Renal pelvis (tissue), 4 donors: ENCODE data around the gene ARHGAP15. TPM values are rescaled to one million over a fixed set of nuclear protein-coding genes. Genes with fewer than 3 reads are reported as not detected.

Experiments
- DNase-seq: peaks from one replicate; pipeline ENCODE4 v3.0.0-alpha.2; 2013
- polyA plus RNA-seq, 3 donors: library from polyadenylated mRNA; unstranded; fragments of 120-200 nt; gene quantifications; one replicate each; pipeline ENCODE4 v1.2.1, GENCODE V29; 2013; ENCODE audit not compliant: insufficient read length in 3 of 3

The ARHGAP15 gene
- polyA plus RNA-seq, 3 donors = 3.9 to 4.5 (median 4.3) TPM

DNA sequence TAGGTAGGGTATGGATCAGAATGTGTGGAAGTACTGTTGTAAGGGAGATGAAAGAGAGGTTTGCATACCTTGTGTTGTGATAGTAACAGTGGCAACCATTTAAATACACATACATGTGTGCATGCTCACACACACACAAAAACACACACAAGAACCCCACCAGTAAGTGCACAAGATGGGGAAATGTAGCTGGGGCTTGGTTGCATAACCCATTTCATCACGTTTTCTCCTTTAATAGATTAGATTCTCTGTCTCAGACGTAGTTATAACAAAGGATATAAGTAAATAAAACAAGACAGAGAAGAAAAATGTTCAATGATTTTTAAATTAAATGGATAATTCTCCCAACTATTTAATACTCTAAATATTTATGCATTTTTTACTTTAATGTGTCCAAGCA lies 13.4 kb downstream of the ARHGAP15 start:
- DNase-seq = no peak

- no peak for DNase-seq
Measured at GRCh38 chr2:143144813-143145455, 15.7 kb downstream of the ARHGAP15 start.

DNA sequence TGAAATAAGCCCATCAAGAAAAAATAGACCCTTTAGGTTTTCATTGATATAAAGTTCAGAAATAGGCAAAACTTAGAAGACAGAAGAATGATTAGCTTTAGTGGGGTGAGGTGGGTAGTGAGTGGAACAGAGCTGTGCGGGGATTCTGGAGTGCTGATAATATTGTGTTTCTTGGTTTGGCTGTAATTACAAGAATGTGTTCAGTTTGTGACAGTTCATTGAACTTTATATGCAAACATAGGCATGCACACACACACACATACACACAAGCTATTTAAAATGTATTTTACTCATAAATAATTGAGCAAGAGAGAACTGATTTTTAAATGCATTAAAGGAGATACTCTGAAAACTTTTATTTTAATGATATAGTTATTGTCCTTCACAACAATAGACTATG lies 17.1 kb downstream of the ARHGAP15 start:
- no peak for DNase-seq

- DNase-seq = no peak
Measured at GRCh38 chr2:143146815-143147530, 17.8 kb downstream of the ARHGAP15 start.

DNA sequence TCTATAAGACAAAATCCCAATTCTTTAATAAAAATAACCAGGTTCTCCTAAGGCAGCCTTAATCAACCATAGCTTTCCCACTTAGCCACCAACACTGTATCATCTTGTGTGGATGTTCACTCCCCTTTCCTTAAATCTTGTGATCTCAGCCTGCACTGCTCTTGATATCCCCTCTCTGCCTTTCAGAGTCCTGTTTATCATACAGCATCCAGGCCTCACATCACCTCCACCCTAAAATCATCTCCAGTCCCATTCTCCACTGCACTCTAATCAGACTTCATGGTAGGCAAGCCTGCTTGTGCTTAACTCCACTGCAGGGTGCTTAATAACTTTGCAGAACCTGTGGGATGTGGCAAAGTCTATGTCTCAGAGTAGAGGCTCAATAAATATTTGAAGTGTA lies 18.8 kb downstream of the ARHGAP15 start:
- DNase-seq = no peak

GRCh38 chr2:143148757-143149156 lies 19.5 kb downstream of the ARHGAP15 start:
- DNase-seq = no peak

- DNase-seq = no peak
Measured at GRCh38 chr2:143150287-143150686, 21.1 kb downstream of the ARHGAP15 start.

GRCh38 chr2:143151111-143151752 lies 22.0 kb downstream of the ARHGAP15 start:
- DNase-seq = no peak

DNA sequence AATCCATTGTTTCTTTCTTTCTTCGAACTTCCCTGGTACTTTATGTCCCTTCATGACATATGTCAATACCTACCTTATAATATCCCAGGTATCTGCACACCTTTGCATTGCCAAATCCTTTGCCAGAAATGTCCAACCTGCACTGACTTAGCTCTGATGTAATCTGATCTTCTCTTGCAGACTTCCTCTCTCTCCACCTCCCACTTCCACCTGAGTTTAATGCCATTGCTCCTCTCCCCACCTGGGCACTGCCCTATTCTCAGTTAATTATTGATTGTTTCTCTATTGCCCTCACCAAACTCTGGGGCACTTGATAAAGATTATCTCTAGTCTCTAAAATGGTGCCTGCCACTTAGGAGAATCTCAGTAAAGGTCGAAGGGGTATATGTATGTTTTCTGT lies 23.0 kb downstream of the ARHGAP15 start:
- DNase-seq = no peak

DNA sequence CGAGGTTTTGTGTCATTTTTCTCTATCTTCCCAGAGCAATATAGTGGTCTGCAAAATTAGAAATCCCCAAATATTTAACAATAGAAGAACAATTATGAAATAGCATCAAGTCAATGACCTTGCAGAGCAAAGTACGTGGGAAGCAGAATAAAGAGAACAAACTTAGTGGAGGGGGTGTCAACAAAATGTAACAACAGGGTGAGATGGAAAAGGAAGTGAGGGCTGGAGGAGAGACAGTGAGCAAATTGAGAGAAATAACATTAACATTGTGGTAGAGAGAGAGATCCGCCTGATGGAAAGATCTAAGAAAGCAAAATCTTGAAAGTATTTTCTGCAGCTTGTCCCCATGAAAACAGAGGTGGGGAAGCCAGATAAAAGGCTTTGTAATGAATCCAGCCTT lies 23.4 kb downstream of the ARHGAP15 start:
- no peak for DNase-seq

DNA sequence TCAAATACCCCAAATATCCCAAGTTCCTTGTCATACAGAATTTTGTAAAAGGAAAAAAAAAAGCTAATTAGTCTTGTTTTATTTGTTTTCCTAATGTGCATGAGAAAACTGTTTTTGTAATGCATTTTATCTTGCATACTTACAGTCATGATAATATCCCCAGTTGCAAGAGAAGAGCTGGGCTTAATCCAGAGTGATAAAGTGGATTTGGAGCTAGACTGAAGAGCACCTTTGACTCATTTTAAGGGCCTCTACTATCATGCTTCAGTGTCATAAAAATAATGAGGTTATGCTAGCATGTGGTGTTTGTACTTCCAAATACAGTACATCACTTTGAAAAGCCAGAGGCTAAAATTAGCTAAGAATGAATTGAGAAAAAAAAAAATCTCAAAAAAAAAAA lies 26.4 kb downstream of the ARHGAP15 start:
- DNase-seq = no peak

DNA sequence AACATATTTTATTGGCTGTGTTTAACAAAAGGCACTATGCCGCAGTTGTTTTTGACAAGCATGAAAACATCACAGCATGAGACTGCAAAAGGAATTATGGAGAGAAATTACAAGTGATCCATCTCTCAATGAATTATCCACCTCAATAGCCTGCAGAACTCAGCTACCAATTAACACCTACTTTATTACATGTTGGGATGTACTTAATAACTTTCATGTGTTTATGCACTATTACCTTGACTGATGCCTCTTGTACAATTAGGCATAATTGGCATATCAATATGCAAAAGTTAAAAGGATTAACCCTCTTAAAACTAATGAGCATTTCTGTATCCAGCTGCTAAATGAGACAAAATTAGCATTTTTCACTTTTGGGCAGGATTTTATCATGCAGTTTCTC lies 27.8 kb downstream of the ARHGAP15 start:
- DNase-seq = no peak

GRCh38 chr2:143157418-143157817 lies 28.2 kb downstream of the ARHGAP15 start:
- no peak for DNase-seq

GRCh38 chr2:143158098-143158497 lies 28.9 kb downstream of the ARHGAP15 start:
- DNase-seq = no peak

- DNase-seq = no peak
Measured at GRCh38 chr2:143158551-143159485, 29.6 kb downstream of the ARHGAP15 start.

DNA sequence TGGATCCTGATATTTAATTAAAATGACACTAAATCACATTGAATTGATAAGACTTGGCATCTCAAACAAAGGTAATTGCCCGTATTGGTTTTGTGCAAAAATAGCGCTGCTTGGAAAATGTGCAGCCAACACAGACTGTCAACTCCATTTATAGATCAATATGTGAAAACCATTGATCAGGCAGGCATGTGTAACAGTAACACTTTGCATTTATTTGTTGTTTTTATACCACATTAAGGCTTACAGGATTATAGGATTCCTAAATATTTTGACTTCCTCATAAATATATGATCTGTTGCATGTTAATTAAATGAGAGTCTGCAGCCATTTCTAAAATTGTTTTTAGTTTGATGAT lies 30.2 kb downstream of the ARHGAP15 start:
- no peak for DNase-seq

DNA sequence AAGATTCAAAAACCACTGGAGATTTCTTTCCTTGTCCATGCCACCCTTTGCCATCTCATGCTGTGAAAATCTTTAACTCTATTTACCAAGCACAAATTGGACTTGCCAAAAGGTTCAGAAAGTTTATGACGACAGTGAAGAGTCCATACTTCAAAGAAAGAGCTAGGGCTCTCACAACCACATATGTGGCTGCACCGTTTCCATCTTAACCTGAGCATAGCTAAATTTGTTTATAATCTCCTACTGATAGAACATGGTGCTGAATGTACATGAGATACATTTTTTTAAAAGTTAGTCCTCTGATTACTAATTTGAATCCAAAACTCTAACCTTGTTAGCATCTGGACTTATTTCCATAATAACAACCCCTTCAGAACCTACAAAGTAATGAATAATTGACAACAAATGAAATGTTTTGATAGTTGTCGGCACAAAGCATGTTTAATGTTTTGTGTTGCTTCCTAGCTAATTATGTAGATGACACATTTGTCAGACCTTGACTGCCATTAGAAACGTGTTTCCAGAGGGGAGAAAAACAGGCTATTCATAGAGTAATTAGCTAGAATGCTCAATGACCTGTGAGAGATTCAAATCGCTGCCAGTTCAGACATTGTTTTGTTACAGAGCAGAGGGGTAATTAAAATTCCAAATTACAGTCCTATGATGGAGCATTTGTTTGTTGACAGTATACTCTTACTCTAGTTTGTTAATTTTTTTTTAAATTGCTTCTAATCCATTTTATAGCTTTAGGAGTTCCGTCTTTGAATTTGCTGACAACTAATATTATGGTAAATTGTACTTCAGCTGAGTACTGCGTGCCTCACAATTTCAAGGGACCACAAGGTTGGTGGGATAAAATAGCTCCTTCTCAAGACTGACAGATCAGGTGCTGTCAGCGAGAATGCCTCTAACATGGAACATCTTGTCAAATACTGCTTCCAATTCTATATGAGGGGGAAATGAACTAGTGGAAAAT lies 31.8 kb downstream of the ARHGAP15 start:
- DNase-seq = no peak

GRCh38 chr2:143162123-143162837 lies 33.1 kb downstream of the ARHGAP15 start:
- DNase-seq = peak; percentile 48

GRCh38 chr2:143162997-143163396 lies 33.8 kb downstream of the ARHGAP15 start:
- no peak for DNase-seq

GRCh38 chr2:143163499-143163898 lies 34.3 kb downstream of the ARHGAP15 start:
- no peak for DNase-seq
